ENCODE measurements around the gene FERMT2.

DNA sequence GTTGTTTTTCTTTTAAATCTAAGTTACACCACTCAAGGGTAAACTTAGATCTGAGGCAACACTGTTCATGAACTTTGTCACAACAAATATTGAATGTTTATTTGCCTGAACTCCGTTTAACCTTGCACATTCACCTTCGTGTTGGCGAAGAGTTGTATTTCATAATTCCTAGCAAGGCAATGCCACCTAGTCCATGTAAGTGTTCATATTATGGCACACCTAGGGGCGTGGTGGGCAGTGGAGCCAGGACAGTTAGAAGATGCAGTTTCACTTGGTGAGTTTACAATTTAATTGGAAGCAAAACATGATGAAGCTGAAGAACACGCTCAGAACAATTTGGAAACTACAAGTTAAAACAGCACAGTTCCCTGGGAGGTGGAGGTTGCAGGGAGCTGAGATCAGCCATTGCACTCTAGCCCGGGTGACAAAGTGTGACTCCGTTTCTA, 129.0 kb downstream of the FERMT2 start:
- TF ChIP-seq, protein P1, sequence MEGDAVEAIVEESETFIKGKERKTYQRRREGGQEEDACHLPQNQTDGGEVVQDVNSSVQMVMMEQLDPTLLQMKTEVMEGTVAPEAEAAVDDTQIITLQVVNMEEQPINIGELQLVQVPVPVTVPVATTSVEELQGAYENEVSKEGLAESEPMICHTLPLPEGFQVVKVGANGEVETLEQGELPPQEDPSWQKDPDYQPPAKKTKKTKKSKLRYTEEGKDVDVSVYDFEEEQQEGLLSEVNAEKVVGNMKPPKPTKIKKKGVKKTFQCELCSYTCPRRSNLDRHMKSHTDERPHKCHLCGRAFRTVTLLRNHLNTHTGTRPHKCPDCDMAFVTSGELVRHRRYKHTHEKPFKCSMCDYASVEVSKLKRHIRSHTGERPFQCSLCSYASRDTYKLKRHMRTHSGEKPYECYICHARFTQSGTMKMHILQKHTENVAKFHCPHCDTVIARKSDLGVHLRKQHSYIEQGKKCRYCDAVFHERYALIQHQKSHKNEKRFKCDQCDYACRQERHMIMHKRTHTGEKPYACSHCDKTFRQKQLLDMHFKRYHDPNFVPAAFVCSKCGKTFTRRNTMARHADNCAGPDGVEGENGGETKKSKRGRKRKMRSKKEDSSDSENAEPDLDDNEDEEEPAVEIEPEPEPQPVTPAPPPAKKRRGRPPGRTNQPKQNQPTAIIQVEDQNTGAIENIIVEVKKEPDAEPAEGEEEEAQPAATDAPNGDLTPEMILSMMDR (IDR thresholded peaks at IDR 0.05), result no peak
- no peak for TF ChIP-seq EZH2 (IDR thresholded peaks at IDR 0.05; ENCODE audit: borderline replicate concordance, insufficient read depth, low read depth, low read length, poor library complexity, severe bottlenecking)

All from B cell (primary cell).